ENCODE results near the gene IGF2.

The IGF2 gene

DNA sequence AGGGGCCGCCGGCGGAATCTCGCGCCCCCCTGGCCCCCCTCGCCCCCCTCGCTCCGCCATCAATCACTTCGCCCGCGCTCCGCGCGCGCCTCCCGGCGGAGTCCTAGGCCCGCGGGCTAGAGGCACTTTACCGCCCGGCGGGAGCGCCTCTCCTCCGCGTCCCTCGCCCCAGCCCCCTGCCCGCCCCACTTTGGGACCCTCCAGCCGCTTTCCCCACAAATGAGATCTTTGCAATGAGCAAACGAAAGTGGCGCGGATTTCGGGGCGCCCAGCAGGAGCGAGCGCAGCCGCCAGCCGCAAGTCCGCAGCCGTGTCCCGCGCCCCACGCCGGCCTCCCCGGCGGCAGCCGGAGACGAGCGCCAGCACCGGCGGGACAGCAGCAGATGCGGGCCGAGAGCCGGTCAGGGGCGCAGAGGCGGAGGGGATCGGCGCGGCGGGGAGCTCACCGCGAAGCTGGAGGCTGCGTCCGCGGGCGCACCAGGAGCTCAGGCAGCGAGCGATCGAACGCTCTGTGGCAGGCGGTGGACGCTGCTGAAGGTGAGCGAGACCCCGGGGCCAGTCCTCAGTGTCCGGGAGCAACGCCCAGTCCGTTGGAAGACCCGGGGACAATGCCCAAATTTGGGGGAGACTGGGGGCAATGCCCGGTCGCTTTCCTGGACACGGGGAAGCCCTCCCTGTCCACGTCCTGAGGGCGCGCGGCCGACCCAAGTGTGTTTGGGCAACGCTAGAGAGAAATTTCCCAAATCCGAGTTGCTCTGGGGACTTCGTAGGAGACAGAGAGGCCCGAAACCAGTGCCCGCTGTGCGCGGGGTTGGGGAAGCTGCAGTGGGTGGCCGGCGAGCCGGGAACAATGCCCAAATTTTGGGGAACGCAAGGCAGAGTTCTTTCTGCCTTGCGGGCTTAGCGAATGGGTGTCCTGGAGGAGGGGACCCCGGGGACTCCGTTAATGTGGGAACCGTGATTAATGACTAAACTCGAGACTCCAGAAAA lies 1.5 kb upstream of the IGF2 start:
- no peaks in the 10 kb centered on the region for H3K9me3 ChIP-seq (ENCODE audit: low read length)
- no peak overlapping the region for H3K9ac ChIP-seq (ENCODE audit: low read length)
- no peaks in the 10 kb centered on the region for H3K79me2 ChIP-seq (ENCODE audit: insufficient read depth, low read length)
- no peaks in the 10 kb centered on the region for H3K9me2 ChIP-seq (ENCODE audit: low read depth, low read length)
- no peak overlapping the region for H2AFZ ChIP-seq (ENCODE audit: low read length)
- H3K27me3 ChIP-seq (ENCODE audit: insufficient read depth, low read length), result no peaks in the 10 kb centered on the region
- H3K36me3 ChIP-seq (ENCODE audit: insufficient read depth, low read length), result no peaks in the 10 kb centered on the region
- no peak overlapping the region for H3K27ac ChIP-seq (ENCODE audit: low read depth, low read length, poor library complexity, severe bottlenecking)
- no peaks in the 10 kb centered on the region for H3K4me1 ChIP-seq (ENCODE audit: insufficient read depth, low read length, severe bottlenecking)
- no peak overlapping the region for H3K4me2 ChIP-seq (ENCODE audit: low read length)
- TF ChIP-seq, protein P1, sequence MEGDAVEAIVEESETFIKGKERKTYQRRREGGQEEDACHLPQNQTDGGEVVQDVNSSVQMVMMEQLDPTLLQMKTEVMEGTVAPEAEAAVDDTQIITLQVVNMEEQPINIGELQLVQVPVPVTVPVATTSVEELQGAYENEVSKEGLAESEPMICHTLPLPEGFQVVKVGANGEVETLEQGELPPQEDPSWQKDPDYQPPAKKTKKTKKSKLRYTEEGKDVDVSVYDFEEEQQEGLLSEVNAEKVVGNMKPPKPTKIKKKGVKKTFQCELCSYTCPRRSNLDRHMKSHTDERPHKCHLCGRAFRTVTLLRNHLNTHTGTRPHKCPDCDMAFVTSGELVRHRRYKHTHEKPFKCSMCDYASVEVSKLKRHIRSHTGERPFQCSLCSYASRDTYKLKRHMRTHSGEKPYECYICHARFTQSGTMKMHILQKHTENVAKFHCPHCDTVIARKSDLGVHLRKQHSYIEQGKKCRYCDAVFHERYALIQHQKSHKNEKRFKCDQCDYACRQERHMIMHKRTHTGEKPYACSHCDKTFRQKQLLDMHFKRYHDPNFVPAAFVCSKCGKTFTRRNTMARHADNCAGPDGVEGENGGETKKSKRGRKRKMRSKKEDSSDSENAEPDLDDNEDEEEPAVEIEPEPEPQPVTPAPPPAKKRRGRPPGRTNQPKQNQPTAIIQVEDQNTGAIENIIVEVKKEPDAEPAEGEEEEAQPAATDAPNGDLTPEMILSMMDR (IDR thresholded peaks at IDR 0.05; ENCODE audit: low read length), result no peak
- TF ChIP-seq EZH2 (IDR thresholded peaks at IDR 0.05; ENCODE audit: borderline replicate concordance, low read length), result no peak
- no peak overlapping the region for H3K4me3 ChIP-seq (ENCODE audit: low read depth, low read length, poor library complexity, severe bottlenecking)
- no peaks in the 10 kb centered on the region for H3F3A ChIP-seq (ENCODE audit: insufficient read depth, low read length)
- H4K20me1 ChIP-seq (ENCODE audit: insufficient read depth, low read length), result no peaks in the 10 kb centered on the region

DNA sequence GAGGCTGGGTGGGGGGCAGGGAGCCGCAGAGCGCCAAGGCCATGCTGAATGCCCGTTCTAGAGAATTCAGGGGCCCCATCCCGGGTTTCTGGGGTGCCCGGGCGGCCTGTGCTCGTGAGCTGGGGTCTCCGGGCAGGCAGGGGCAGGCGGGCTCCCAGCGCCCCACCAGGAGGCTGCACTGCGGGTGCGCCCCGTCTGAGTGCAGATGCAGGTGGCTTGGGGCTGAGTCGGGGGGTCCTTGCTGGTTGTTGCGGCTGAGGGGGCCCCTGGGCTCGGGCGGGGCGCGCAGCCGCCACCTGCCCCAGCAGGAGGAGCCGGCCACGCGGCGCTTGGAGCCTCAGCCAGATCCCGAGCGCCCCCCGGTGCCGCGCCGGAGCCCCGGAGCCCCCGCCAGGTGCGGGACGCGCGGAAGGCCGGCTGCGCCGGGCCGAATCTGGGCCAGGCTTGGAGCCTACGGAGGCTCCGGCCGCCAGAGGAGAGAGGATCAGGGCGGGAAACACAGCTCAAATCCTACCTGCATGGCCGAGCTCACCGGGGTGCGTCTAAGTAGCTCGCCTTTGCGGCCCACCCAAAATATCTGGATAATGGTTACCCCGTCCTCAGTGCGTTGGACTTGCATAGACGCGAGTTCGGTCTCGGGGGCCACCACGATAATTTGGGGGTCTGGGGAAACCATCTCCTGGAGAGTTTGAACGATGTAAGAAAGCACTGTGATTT lies 590 bp upstream of the IGF2 start:
- Histone ChIP-seq H4K20me1 (ENCODE audit: insufficient read depth, low read length) (no peaks in the 10 kb centered on the region), H3K9me2 (ENCODE audit: low read depth, low read length) (no peaks in the 10 kb centered on the region), H3K4me2 (ENCODE audit: low read length) (no peak overlapping the region), H3K9me3 (ENCODE audit: low read length) (no peaks in the 10 kb centered on the region), H3K9ac (ENCODE audit: low read length) (no peak overlapping the region), H3F3A (ENCODE audit: insufficient read depth, low read length) (no peaks in the 10 kb centered on the region), H3K36me3 (ENCODE audit: insufficient read depth, low read length) (no peaks in the 10 kb centered on the region), H3K79me2 (ENCODE audit: insufficient read depth, low read length) (no peaks in the 10 kb centered on the region), H3K4me3 (ENCODE audit: low read depth, low read length, poor library complexity, severe bottlenecking) (no peak overlapping the region), H3K27ac (ENCODE audit: low read depth, low read length, poor library complexity, severe bottlenecking) (no peak overlapping the region), H3K4me1 (ENCODE audit: insufficient read depth, low read length, severe bottlenecking) (no peaks in the 10 kb centered on the region), H2AFZ (ENCODE audit: low read length) (no peak overlapping the region), H3K27me3 (ENCODE audit: insufficient read depth, low read length) (no peaks in the 10 kb centered on the region)
- no peak for TF ChIP-seq EZH2 (IDR thresholded peaks at IDR 0.05; ENCODE audit: borderline replicate concordance, low read length)
- TF ChIP-seq, protein P1 (IDR thresholded peaks at IDR 0.05; ENCODE audit: low read length), result no peak

DNA sequence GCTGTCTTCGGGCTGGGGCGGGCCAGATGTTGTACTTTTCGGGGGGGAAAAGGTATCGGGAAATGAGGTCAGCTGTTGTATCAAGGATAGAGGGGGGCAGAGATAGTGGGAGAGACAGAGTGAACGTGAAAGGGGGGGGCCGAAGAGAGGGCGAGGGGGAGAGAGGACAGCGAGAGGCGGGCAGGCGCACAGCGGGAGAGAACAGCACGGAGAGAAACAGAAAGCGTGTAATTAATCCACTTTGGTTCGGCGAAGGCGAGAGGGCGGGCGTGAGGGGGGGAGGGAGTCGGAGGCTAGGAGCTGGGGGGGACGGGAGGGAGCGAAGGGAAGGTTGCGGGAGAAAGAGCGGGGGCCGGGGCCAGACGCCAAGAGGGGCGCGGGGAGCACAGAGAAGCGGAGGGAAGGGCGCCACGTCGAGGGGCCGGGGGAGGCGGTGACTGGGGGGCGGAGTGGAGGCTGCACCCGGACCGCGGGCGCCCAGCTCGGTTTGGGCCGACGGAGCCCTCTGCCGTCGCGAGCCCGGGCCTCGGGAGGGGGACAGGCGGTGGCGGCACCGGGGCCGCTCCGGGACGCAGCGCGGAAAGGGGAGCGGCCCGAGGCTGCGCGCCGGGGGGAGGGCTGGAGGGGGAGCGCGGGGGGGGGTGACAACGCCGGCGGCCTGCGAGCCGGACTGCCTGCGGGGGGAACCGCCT lies 612 bp downstream of the IGF2 start:
- H3K4me2 ChIP-seq (ENCODE audit: low read length), result no peak overlapping the region
- H3K79me2 ChIP-seq (ENCODE audit: insufficient read depth, low read length), result no peaks in the 10 kb centered on the region
- no peaks in the 10 kb centered on the region for H3K4me1 ChIP-seq (ENCODE audit: insufficient read depth, low read length, severe bottlenecking)

More for the DNA sequence above, 612 bp downstream of the IGF2 start:
- no peak overlapping the region for H3K4me3 ChIP-seq (ENCODE audit: low read depth, low read length, poor library complexity, severe bottlenecking)
- no peaks in the 10 kb centered on the region for H3K27me3 ChIP-seq (ENCODE audit: insufficient read depth, low read length)
- H3K9me2 ChIP-seq (ENCODE audit: low read depth, low read length), result no peaks in the 10 kb centered on the region
- no peaks in the 10 kb centered on the region for H3F3A ChIP-seq (ENCODE audit: insufficient read depth, low read length)
- no peak overlapping the region for H3K9ac ChIP-seq (ENCODE audit: low read length)
- no peaks in the 10 kb centered on the region for H3K9me3 ChIP-seq (ENCODE audit: low read length)
- no peak for TF ChIP-seq EZH2 (IDR thresholded peaks at IDR 0.05; ENCODE audit: borderline replicate concordance, low read length)
- TF ChIP-seq, protein P1 (IDR thresholded peaks at IDR 0.05; ENCODE audit: low read length), result no peak
- no peaks in the 10 kb centered on the region for H3K36me3 ChIP-seq (ENCODE audit: insufficient read depth, low read length)
- H4K20me1 ChIP-seq (ENCODE audit: insufficient read depth, low read length), result no peaks in the 10 kb centered on the region
- H2AFZ ChIP-seq (ENCODE audit: low read length), result no peak overlapping the region
- H3K27ac ChIP-seq (ENCODE audit: low read depth, low read length, poor library complexity, severe bottlenecking), result no peak overlapping the region

Measured in OCI-LY1 (cell line).